Measurements from ENCODE around the gene MKI67.

The MKI67 gene

GRCh38 chr10:128130051-128130450 is 3.8 kb upstream of the MKI67 start:
- Histone ChIP-seq H3K27me3 (peaks cover 0 to under 1% of the 10 kb centered on the region in 2 donors), H3K9me3 (no peaks in the 10 kb centered on the region), H3K27ac (no peak overlapping the region), H3K36me3 (no peaks in the 10 kb centered on the region), H3K4me1 (peaks cover 5 to 20% (median 14%) of the 10 kb centered on the region in 4 donors), H3K4me3 (no peak overlapping the region)
- no peak for TF ChIP-seq CTCF (IDR thresholded peaks at IDR 0.05)
- intact Hi-C loops (cut with DNase I; ENCODE audit: low total_unique reads): no loop called here
- DNase-seq: no peak

GRCh38 chr10:128128582-128128981 is 2.4 kb upstream of the MKI67 start:
- Histone ChIP-seq H3K36me3 (no peaks in the 10 kb centered on the region), H3K27me3 (peaks cover 0 to 15% of the 10 kb centered on the region in 2 donors), H3K9me3 (no peaks in the 10 kb centered on the region), H3K4me3 (no peak overlapping the region), H3K4me1 (peaks cover 5 to 25% (median 17%) of the 10 kb centered on the region in 4 donors), H3K27ac (no peak overlapping the region)
- DNase-seq: no peak
- TF ChIP-seq CTCF (IDR thresholded peaks at IDR 0.05): no peak
- intact Hi-C loops (cut with DNase I; ENCODE audit: low total_unique reads): no loop called here

- no peak for TF ChIP-seq CTCF (IDR thresholded peaks at IDR 0.05)
- Histone ChIP-seq H3K27ac (no peak overlapping the region), H3K9me3 (no peaks in the 10 kb centered on the region), H3K4me1 (peaks cover 5 to 25% (median 17%) of the 10 kb centered on the region in 4 donors), H3K27me3 (peaks cover 0 to 36% of the 10 kb centered on the region in 2 donors), H3K4me3 (peak overlapping the region; percentile 54 to 58), H3K36me3 (no peaks in the 10 kb centered on the region)
- DNase-seq: no peak
- intact Hi-C loops (cut with DNase I; ENCODE audit: low total_unique reads): no loop called here
Observed at GRCh38 chr10:128125416-128125943, 743 bp downstream of the MKI67 start.

- Histone ChIP-seq H3K9me3 (no peaks in the 10 kb centered on the region), H3K4me1 (peaks cover 5 to 25% (median 17%) of the 10 kb centered on the region in 4 donors), H3K27me3 (peaks cover 0 to 39% of the 10 kb centered on the region in 2 donors), H3K36me3 (no peaks in the 10 kb centered on the region), H3K27ac (no peak overlapping the region), H3K4me3 (no peak overlapping the region)
- intact Hi-C loops (cut with DNase I; ENCODE audit: low total_unique reads): no loop called here
- DNase-seq: no peak
- no peak for TF ChIP-seq CTCF (IDR thresholded peaks at IDR 0.05)
Observed at GRCh38 chr10:128124813-128125403, 1.3 kb downstream of the MKI67 start.

- Histone ChIP-seq H3K4me1 (peaks cover 5 to 25% (median 17%) of the 10 kb centered on the region in 4 donors), H3K9me3 (no peaks in the 10 kb centered on the region), H3K36me3 (no peaks in the 10 kb centered on the region), H3K27me3 (peaks cover 0 to 50% of the 10 kb centered on the region in 2 donors), H3K4me3 (no peak overlapping the region), H3K27ac (no peak overlapping the region)
- intact Hi-C loops (cut with DNase I; ENCODE audit: low total_unique reads): no loop called here
- no peak for TF ChIP-seq CTCF (IDR thresholded peaks at IDR 0.05)
- DNase-seq: no peak
Observed at GRCh38 chr10:128123846-128124245, 2.4 kb downstream of the MKI67 start.
